CD4-positive, alpha-beta T cell treated with Interleukin-2 at 100 ng/mL for 4 hours (primary cell): ENCODE results near the gene MMD.

Experiments
- DNase-seq: peaks from one replicate; pipeline ENCODE4 v3.0.0-alpha.2; 2020; ENCODE audit warnings: low spot score

The MMD gene

DNA sequence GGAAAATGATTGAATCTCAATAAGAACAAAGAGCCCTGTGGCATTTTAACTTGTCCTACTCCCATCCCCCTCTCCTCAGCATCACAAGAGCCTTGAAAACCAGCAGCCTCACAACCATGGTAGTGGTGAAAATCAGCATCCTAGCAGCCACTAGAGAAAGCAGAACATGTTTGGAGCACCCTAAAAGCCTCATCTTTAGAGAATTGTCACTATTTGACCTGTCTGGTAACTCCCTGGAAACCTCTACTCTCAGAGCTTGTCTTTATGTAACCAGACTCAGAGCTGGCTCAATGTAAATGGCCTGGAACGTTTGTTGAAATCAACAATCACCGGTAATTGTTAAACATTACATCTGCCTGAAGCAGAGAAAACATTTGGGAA lies 70.8 kb downstream of the MMD start:
- no peak for DNase-seq

DNA sequence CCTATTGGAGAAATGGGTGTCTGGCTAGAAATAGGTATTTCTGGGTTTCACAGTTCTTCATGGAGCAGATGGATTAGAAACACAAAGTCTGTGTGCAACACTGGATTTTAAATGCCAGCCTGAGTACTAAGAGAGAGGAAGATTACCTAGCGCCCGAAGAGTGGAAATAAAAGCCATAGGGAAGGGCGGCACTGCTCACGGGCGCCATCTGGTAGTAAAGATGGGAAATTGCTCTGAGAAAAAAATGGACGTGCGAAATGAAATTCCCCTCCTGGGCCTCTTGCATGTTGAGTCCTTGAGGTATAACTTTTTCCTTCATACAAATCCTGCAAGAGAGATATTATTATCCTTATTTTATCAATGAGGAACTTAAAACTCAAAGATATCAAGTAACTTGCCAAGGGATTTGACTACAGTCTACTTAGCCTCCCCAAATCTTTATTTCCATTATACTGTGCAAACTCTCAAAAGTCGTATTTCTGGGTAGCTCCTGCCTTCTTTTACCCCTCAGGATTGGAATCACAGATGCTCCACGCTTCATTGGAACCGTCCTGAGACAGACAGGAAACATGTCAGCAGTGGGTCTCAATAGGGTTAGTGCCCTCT lies 72.8 kb downstream of the MMD start:
- DNase-seq, result peak; percentile 57

DNA sequence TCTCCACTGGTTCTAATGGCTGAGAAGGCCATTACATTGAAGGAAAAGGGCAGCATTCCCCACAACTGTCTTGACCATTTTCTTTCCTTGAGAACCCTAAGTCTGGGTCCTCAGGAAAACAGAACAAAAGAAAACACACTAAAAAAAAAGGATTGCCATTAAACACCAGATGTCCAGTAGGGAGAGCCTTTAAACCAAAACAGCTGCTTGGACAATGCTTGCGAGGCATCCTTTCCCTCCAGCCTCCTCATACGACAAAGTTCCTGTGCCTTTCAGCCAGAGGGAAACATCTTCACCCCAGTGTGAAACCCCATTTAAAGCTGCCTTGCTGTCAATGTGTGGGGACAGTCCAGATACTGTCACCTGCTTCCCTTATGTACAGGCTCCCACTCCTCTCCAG lies 74.3 kb downstream of the MMD start:
- DNase-seq, result no peak

DNA sequence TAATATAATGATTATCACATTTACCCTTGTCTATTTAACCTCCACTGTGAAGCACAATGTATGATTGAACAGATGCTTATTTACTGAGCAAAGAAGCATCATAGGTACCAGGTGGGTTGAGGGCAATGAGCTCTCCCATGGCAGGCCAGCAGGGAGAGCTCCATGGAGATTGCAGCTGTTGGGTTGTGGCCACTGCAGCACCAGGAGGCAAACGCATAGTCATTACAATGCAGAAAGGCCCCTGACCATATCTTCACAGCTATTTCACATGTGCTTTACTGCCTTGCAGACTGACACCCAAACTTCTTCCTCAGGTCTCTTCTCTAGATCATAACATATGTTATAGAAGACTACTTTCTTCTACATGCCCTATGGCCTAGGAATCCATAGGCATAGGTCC lies 75.0 kb downstream of the MMD start:
- DNase-seq, result no peak

DNA sequence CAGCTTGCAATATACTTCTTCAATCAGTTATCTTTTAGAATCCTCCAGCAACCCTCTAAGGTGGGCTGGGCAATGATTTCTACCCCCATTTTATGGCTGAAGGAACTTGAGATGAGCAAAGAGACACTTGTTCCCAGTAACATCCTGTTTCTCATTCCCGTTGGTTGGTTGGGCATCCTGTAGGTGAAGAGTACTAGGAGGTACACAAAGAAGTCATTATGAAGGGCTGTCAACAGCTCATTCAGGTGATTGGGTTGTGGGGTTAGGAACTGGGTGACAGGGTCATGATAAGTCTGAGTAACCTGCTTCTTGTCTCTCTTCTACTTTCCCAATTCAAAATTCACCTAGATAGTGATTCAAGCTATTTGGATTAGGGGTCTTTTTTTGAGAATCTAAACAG lies 76.5 kb downstream of the MMD start:
- peak; percentile 8 for DNase-seq

DNA sequence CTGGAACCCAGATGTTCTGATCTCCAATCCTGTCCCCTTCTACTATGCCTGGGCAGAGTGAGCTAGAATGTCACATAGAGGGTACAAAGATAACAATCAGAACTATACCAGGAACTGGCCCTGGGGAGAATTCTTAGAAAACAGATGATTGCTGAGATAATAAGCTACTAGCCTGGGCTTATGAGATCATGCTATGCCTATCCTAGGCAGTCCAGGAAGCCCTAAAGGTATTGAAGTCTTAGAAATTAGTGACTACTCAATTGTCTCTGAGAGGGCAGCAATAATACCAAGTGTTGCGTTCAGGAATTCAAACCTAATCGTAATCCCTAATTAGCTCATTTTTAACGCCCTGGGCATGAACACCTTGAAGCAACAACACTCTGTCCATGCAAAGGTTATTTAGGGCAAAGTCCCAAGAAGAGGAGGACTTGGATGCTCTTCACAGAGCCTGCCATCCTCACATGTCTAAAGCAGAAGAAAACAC lies 77.1 kb downstream of the MMD start:
- DNase-seq, result peak; percentile 88

DNA sequence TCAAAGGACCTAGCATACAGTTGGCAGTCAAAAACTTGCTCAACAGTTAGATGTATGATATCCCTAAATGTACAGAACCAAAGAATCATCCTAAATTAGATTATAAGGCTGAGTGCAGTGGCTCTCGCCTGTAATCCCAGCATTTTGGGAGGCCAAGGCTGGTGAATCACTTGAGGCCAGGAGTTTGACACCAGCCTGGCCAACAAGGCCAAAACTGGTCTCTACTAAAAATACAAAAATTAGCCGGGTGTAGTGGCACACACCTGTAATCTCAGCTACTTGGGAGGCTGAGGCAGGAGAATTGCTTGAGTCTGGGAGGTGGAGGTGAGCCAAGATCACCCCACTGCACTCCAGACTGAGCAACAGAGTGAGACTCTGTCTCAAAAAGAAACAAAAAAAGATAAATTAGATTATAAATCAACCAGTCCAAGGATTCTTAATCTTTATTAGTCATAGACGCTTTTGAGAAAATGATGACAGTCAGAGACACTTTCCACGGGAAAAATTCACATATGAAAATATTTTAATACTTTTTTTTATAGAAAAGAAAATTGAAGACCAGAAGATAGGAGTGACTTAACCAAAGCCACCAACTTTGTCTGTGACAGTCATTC lies 77.6 kb downstream of the MMD start:
- no peak for DNase-seq

DNA sequence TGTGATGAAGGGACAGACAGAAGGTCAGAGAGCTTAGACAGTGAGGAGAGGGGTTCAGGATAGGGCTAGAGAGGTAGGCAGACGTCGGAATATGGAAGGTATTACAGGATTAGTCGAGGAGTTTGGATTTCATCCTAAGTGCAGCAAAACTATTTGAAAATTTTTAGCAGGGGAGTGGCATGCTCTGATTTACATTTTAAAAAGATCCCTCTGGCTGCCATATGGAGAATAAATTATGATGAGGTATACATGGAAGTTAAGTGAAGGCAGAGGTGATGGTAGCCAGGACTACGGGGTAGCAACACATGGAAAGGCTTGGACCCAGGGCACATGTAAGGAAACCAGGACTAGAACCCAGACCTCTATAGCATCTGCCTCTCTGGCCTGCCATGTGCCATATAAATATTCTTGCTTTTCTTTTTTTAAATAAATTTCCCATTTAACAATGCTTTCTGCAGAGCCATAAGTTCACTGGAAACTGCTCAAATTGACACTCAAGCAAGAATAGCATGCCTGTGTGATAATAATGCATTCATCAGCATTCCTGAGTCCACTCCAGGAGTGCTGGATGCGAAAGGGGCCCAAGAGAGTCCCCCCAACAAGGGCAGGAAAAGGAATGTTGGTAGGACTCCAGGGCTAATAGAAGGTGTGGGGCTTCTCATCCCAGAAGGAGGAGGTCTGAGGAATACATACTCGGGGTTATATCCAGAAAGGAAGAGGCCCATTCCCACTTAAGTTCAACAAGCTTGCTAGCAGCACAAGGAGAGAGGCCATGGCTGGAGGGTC lies 78.6 kb downstream of the MMD start:
- DNase-seq, result no peak
